Suppressor macrophage (primary cell): ENCODE data around the gene GP1BA.
A peak's percentile ranks its signal among the peaks of the same experiment; 100 is the strongest.
"Not testable (repeated sequence)": the region's sequence is repeated elsewhere in the genome, so short reads cannot be mapped to it uniquely, and the experiment has no call there.

Source experiments
- DNase-seq, 4 experiments: peaks; one replicate each; pipeline ENCODE4 v3.0.0-alpha.2; 2020 to 2022

GP1BA gene

DNA sequence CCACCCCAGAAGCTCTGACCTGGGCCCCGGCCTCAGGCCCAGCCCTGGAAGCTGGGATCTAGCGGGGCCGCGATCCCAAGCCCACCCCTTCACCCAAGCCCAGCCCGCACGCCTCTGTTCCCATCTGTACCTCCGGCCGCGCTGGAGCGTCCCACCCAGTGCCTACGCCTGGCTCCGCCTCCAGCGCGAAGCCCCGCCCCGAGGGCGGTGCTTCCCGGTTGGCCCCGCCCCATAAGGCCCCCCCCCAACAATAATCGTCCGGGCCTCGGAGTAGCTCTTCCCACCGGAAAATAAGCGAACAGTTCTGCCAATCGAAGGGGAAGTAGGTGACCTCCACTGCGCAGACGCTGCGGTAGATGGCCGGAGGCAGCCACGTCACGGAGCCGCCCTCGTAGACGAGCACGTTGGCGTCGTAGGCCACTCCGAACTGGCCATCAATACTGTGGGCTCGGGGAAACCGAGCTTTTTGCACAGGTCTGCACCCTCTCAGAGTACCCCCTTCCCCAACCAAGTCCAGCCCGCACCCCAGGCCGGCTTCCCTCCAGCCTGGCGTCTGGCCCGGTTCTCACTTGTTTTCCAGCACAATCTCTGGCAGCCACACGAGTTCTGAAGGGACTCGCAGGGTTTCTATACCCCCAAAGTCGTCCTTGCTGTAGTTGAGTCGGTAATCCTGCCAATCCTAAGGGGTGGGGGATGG lies 30.3 kb upstream of the GP1BA start:
- peak; percentile 76 to 85 (median 80) for DNase-seq

DNA sequence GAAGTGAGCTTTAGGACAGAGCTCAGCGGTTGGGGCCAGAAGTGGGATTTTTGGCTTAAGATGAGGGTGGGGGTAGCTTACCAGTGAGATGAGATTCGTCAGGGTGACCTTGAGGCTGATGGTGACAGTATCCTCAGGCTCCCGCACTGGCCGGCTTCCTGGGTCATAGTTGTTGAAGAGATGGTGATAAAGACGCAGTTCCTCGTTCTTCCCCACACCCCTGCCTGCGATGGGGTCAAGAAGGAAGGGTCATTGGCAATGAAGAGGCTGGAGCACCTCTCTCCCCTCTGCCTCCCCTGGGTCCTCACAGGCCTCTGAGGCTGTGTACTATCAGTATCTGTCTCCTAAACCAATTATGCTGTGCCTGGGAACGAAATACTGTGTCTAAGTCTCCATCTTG lies 29.5 kb upstream of the GP1BA start:
- DNase-seq = no peak

DNA sequence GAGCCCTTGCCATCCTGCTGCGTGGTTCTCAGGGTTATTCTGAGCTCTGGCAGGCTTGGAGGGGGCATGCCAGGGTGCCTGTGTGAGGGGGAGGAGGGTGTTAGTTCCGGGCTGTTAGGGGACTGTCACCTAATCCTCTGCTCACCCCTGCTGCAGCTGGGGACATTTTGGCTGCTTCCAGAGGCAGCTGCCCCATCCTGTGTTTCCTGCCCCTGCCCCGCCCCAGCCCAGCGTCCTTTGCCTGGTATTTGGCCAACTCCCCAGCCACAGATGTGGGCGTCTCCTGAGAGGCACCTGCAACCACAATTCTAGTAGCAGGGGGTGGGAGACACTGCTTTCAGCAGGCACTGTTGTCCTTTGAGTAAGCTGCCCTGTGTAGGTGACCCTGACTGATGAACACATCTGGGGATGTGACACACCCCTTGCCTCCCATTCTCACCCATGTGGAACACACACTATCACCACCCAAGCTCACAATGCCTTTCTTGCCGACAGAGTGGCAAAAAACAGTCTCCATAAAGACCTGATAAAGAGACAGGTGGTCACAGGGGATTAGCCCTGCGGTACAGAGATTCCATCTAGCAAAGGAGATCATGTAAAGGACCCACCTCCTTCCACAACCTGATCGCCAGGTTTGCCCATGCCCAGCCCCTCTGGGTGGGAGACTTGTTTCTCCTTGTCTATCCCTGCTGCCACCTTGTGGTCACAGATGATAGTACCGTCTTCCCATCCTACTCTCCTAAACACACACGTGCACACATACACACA lies 28.8 kb upstream of the GP1BA start, which contains the start of gene CHRNE:
Gene CHRNE (minus strand): TSS at position 48 of the 768 bp plus-strand sequence. CDS start 35 bp downstream, at position 13.
- peak; percentile 70 to 80 (median 76) for DNase-seq

DNA sequence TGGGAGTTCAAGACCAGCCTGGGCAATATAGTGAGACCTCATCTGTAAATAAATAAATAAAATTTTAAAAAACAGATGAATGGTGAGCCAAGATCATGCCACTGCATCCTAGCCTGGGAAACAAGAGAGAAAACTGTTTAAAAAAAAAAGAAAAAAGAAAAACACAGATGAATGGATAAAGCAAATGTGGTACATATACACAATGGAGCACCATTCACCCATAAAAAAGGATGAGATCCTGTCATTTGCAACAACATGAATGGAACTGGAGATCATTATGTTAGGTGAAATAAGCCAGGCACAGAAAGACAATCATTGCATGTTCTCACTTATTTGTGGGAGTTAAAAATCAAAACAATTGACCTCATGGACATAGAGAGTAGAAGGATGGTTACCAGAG lies 25.4 kb upstream of the GP1BA start:
- DNase-seq = not testable (repeated sequence)

DNA sequence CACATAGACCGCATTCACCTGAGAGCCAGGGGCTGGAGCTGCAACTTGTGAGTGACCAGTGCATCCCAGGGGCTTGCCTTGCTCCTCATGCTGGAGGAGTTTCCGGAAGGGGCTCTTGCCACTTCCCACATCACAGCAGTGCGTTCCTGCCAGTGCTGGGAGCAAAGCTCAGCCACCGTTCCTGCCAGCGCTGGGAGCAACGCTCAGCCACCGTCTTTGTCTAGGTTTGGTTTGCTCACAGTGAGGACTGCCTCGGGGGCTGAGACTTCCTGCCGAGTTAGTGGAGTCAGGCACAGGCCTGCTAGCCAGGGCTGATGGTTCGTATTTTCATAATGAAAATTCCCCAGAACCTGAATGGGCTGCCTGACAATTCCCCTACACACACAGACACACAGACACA lies 23.8 kb upstream of the GP1BA start:
- no peak for DNase-seq

DNA sequence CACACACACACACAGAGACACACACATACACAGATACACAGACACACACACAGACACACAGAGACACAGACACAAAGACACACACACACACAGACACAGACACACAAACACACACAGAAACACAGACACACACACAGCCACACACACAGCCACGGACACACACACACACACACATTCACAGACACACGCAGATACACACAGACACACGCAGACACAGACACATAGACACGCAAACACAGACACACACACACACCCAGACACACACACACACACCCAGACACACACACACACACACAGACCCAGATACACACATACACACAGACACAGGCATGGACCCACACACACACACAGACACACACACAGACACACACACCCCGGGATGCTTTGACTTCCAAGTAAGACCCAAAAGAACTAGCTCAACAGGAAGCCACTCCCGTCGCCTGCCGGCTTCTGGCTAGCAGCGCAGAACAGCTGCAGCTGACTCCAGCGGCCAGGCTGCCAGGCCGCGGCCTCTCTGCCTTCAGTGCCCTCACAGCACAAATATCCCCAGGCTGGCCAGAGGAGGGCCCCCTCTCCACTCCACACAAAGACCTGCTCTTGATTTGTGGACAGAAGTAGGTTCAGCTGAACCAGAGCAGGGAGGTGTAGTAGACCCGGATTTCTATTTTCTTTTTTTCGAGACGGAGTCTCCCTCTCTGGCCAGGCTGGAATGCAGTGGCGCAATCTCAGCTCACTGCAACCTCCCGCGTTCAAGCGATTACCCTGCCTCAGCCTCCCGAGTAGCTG lies 23.2 kb upstream of the GP1BA start:
- peak; percentile 93 to 95 (median 94) for DNase-seq

DNA sequence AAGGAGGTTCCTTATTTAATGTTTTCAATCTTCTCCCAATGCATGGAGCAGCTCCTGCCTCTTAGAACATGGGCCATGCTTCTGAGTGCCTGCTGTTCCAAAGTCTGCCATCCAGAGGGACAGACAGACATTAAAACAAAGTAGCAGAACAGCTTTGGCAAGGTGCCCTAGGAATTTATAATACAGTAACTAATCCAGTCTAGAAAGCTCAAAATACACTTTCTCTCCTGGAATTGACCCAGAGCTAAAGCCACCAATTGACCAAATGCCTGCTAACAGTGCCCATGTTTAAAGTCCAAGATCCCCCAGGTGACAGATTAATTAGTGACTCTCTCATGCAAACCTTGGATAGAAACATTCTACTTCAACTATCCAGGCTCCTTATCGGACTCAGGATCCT lies 18.1 kb upstream of the GP1BA start:
- DNase-seq = no peak

DNA sequence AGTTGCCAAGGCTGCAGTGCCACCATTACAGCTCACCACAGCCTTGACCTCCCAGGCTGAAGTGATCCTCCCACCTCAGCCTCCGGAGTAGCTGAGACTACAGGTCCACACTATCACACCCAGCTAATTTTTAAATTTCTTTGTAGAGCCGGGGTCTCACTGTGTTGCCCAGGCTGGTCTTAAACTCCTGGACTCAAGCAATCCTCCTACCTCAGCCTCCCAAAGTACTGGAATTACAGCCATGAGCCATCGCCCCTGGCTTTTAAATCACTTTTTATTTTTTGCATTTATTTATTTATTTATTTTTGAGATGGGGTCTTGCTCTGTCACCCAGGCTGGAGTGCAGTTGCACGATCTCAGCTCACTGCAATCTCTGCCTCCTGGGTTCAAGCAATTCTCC lies 17.5 kb upstream of the GP1BA start:
- DNase-seq = not testable (repeated sequence)

DNA sequence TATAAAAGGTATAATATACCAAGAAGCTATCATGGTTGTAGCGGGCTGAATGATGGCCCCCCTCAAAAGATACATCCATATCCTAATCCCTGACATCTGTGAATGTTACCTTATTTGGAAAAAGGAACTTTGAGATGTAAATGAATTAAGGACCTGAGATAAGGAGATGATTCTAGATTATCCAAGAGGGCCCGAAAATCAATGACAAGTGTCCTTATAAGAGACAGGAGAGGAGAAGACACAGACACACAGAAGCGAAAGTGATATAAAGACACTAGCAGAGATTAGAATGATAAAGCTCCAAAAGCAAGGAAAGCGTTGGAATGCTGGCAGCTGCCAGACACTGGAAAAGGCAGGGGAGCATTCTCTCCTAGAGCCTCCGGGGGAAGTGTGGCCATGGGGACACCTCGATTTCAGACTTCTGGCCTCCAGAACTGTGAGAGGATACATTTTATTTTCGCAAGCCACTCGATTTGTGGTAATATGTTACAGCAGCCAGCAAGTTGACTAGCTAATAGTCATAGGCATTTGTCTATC lies 12.5 kb upstream of the GP1BA start:
- DNase-seq = no peak

DNA sequence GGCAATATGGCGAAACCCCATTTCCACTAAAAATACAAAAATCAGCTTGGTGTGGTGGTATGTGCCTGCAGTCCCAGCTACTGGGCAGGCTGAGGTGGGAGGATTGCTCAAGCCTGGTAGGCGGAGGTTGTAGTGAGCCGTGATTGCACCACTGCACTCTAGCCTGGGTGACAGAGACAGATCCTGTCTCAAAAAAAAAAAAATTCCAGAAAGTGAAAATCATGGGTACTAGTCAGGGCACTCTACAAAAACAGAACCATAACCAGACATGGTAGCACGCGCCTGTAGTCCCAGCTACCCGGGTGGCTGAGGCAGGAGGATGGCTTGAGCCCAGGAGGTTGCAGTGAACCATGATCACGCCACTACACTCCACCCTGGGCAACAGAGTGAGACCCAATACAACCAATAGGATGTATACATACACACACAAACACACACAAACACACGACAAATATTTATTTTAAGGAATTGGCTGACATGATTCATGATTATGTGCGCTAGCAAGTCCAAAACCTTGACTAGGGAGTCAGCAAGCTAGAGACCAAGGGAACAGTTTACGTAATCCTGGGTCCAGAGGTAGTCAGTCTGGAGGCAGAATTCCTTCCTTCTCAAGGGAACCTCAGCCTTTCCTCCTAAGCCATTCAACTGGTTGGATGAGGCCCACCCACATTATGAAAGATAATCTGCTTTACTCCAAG lies 11.6 kb upstream of the GP1BA start:
- peak; percentile 84 to 92 (median 90) for DNase-seq

DNA sequence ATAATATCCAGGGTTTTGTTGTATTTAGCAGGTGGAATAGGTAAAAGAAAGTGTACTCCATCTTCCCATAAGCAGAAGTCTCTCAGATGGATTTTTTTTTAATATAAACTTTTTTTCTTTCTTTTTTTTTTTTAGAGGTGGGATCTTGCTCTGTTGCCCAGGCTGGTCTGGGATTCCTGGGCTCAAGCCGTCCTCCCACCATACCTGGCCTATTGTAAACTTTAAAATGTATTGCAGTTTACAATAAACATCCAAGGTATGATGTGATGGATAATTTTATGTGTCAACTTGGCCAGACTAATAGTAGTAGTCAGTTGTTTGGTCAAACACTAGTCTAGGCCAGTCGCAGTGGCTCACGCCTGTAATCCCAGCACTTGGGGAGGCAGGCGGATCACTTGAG lies 10.8 kb upstream of the GP1BA start:
- DNase-seq = no peak

DNA sequence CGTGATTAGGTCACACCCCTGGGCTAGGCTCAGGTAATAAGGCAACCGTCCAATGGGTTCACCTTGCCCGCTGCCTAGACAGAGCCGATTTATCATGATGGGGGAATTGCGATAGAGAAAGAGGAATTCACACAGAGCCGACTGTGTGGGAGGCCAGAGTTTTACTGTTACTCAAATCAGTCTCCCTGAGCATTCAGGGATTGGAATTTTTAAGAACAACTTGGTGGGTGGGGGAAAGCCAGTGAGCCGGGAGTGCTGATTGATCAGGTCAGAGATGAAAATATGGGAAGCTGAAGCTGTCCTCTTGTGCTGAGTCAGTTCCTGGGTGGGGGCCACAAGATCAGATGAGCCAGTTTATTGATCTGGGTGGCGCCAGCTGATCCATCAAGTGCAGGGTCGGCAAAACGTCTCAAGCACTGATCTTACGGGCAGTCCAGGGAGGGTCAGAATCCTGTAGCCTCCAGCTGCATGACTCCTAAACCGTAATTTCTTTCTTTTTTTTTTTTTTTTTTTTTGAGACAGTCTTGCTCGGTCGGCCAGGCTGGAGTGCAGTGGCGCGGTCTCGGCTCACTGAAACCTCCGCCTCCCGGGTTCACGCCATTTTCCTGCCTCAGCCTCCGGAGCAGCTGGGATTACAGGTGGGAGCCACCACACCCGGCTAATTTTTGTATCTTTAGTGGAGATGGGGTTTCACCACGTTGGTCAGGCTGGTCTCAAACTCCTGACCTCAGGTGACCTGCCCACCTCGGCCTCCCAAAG lies 5.3 kb upstream of the GP1BA start:
- DNase-seq = peak in 3 of 4 experiments; percentile 52 to 72 (median 61)

DNA sequence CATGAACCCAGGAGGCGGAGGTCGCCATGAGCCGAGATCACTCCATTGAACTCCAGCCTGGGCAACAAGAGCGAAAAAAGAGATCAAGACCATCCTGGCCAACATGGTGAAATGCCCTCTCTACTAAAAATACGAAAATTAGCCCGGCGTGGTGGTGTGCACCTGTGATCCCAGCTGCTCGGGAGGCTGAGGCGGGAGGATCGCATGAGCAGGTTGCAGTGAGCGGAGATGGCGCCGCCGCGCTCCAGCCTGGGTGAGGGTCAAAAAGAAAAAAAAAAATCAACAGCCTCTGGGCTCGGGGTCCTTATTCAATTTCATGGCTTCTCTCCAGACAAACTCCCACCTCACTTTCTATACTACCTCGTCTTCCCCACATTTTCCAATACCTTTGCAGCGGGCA lies 3.2 kb upstream of the GP1BA start:
- no peak for DNase-seq

DNA sequence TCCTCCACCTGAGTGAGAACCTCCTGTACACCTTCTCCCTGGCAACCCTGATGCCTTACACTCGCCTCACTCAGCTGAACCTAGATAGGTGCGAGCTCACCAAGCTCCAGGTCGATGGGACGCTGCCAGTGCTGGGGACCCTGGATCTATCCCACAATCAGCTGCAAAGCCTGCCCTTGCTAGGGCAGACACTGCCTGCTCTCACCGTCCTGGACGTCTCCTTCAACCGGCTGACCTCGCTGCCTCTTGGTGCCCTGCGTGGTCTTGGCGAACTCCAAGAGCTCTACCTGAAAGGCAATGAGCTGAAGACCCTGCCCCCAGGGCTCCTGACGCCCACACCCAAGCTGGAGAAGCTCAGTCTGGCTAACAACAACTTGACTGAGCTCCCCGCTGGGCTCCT lies 679 bp downstream of the GP1BA start:
- no peak for DNase-seq

DNA sequence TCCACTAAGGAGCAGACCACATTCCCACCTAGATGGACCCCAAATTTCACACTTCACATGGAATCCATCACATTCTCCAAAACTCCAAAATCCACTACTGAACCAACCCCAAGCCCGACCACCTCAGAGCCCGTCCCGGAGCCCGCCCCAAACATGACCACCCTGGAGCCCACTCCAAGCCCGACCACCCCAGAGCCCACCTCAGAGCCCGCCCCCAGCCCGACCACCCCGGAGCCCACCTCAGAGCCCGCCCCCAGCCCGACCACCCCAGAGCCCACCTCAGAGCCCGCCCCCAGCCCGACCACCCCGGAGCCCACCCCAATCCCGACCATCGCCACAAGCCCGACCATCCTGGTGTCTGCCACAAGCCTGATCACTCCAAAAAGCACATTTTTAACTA lies 1.6 kb downstream of the GP1BA start:
- no peak for DNase-seq

DNA sequence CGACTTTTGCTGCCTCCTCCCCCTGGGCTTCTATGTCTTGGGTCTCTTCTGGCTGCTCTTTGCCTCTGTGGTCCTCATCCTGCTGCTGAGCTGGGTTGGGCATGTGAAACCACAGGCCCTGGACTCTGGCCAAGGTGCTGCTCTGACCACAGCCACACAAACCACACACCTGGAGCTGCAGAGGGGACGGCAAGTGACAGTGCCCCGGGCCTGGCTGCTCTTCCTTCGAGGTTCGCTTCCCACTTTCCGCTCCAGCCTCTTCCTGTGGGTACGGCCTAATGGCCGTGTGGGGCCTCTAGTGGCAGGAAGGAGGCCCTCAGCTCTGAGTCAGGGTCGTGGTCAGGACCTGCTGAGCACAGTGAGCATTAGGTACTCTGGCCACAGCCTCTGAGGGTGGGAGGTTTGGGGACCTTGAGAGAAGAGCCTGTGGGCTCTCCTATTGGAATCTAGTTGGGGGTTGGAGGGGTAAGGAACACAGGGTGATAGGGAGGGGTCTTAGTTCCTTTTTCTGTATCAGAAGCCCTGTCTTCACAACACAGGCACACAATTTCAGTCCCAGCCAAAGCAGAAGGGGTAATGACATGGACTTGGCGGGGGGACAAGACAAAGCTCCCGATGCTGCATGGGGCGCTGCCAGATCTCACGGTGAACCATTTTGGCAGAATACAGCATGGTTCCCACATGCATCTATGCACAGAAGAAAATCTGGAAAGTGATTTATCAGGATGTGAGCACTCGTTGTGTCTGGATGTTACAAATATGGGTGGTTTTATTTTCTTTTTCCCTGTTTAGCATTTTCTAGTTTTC lies 2.3 kb downstream of the GP1BA start:
- DNase-seq = peak; percentile 49 to 76 (median 68)

DNA sequence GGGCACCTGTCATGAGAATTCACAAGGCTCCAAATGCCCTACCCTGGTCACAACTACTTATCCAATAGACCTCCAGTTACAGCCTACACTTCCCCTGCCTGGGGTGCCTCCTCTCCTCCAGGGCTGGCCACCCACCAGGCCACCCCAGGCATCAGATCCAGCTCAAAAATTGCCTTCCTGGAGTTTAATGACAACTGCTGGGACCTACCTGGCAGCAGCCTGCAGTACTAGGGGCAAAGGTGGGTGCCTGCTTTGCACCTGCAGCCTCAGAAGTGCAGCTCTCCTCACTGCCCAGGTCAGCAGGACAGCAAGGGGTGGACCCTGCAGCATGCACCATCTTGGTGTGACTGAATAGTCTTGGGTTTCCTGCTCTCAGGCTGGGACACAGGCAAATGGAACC lies 3.6 kb downstream of the GP1BA start:
- DNase-seq = no peak

DNA sequence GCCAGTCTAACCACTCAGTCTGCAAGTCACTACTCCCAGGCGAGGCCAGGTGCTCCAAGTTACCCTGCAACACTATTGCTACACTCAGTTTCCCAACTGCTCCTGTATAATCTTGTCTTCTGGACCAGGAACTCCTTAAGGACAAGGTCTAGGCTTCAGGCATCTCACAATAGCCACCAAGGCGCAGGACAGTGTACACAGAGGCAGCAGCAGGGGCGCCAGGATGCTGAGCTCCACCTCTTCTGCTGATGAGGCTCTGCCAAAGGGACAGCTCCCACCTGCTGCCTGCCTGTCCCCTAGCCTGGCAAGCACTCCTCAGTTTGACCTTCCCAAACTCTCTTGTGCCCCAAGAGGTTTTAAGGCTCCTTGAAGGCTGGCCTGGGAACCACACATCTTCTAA lies 4.4 kb downstream of the GP1BA start:
- no peak for DNase-seq

DNA sequence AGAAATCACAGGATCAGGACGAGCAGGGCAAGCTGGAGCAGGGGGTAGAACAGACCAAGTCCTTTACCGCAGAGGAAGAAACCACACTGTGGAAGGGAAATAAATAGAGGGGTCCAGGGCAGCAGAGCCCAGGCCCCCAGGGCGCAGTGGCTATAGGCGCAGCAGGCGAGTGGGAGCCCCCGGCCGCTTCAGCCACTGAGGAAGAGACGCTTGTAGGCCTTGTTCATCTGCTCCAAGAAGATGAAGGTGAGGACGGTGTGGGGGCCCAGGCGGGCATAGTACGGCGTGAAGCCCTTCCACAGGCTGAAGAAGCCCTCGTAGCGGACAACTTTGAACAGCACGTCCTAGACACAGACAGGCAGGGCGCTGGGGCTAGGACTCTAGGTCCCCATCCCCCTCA lies 5.5 kb downstream of the GP1BA start:
- DNase-seq = no peak

DNA sequence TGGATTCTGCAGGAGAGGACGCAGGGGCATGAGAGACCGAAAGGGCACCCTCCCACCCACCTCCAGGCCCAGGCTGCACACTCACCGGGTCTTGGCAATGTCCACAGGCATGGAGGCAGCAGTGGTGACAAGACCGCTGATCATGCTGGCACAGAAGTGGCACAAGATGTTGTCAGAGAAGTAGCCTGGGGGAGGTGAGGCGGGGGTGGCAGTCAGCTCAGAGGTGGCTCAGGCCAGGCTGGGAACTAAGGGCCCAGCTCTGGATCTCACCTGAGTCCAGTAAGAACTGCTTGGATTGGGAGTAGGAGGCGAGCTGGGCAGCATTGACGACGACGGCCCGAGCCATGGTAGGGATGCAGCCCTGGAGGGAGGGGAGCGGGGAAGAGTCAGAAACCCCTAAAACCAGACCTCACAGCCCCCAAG lies 6.0 kb downstream of the GP1BA start:
- DNase-seq = no peak
